ENCODE measurements around the gene NSL1. TPM values are rescaled to one million over a fixed set of nuclear protein-coding genes. Genes with fewer than 3 reads are reported as not detected.

Gene NSL1
- total and polyA plus RNA-seq, 3 donors from 2014 or later = 29.3 to 52.7 (median 50.0) TPM

DNA sequence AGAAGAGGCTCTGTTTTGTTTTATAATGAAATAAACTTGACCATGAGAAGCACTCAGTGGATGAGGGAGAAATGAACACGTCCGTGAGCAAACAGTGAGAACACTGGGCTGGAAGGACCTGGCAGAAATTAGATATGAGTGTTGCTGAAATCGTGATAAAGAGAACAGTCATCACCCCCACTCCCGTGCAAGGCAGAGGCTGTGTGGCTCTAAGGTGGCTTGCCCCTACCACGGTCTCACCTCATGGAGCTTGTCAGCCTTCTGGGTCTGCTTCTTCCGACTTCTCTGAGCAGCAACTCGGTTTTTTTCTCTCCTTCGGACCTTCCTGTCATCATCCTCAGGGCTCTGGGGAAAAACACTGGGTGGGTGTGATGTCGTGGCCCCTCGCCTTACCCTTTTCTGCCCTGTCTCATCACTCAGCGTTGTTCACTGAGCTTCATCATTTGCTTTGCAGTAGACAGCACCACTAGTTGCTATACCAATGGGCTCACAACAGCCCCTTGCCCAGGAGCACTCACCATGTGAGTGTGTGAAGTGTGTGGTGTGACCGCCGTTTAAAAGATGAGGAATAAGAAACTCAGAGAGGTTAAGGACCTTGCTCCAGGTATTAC is 94.8 kb downstream of the NSL1 start:
- no peaks in the 10 kb centered on the region for H3K36me3 ChIP-seq (ENCODE audit: low read depth, missing control alignments)
- no peaks in the 10 kb centered on the region for H3K9me3 ChIP-seq
- H3K4me1 ChIP-seq = peaks cover 4% of the 10 kb centered on the region
- 86 to 87% methylated on average over 13 of the region's 13 CpGs for WGBS, 2 donors
- intact Hi-C loops (cut with DNase I; ENCODE audit: low total_unique reads) = no loop called here
- no peak overlapping the region for H3K4me3 ChIP-seq
- no peak overlapping the region for H3K27ac ChIP-seq
- no peak for DNase-seq
- no peak for TF ChIP-seq POLR2A (IDR thresholded peaks at IDR 0.05)
- TF ChIP-seq, protein P1, sequence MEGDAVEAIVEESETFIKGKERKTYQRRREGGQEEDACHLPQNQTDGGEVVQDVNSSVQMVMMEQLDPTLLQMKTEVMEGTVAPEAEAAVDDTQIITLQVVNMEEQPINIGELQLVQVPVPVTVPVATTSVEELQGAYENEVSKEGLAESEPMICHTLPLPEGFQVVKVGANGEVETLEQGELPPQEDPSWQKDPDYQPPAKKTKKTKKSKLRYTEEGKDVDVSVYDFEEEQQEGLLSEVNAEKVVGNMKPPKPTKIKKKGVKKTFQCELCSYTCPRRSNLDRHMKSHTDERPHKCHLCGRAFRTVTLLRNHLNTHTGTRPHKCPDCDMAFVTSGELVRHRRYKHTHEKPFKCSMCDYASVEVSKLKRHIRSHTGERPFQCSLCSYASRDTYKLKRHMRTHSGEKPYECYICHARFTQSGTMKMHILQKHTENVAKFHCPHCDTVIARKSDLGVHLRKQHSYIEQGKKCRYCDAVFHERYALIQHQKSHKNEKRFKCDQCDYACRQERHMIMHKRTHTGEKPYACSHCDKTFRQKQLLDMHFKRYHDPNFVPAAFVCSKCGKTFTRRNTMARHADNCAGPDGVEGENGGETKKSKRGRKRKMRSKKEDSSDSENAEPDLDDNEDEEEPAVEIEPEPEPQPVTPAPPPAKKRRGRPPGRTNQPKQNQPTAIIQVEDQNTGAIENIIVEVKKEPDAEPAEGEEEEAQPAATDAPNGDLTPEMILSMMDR (IDR thresholded peaks at IDR 0.05) = no peak
- peaks cover 4% of the 10 kb centered on the region for H3K27me3 ChIP-seq

DNA sequence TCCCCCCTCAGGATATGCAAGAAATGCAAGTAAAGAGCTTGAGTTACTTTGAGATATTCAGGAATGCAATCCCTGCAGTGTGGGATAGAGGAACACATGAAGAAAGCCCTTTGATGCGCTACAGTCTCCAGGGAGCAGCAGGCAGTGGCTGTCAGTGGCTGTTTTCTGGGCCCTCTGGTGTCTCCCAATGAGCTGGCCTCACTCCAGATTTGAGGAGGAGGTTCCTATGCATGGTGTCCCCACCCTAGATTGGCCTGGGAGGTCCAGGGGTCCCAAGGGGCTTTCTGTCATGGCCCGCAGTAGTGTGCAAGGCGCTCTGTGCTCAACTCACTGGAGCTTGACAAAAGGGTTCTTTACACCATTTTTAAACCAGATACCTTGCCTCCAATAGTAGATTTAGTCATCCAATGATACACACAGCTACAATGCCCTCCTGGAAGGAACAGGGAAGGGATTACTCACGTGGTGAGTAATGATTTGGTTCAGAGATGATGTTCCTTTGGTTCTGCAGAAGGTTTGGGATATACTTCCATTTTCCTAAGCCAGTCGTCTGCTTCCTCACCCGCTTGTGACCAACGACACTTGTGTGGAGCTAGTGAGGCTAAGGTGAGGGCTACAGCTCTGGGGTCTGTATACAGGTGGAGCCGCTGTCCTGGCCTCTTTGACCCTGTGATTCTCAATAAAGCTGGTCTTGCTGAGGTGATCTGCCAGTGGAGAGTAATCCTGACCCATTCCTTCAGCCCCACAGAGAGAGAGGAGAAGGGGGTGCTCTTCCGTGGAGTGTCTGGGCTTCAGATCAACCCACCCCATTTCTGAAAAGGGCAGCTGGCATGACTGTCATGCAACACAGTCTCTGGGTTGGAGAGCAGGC is 98.6 kb downstream of the NSL1 start:
- Histone ChIP-seq H3K4me1 (no peaks in the 10 kb centered on the region), H3K27me3 (peaks cover 4% of the 10 kb centered on the region), H3K36me3 (ENCODE audit: low read depth, missing control alignments) (no peaks in the 10 kb centered on the region), H3K4me3 (no peak overlapping the region), H3K27ac (no peak overlapping the region), H3K9me3 (no peaks in the 10 kb centered on the region)
- no peak for DNase-seq
- WGBS, 2 donors = 92% methylated on average over 2 to 9 of the region's 9 CpGs
- TF ChIP-seq, protein P1 (IDR thresholded peaks at IDR 0.05) = no peak
- no peak for TF ChIP-seq POLR2A (IDR thresholded peaks at IDR 0.05)
- intact Hi-C loops (cut with DNase I; ENCODE audit: low total_unique reads) = no loop called here

DNA sequence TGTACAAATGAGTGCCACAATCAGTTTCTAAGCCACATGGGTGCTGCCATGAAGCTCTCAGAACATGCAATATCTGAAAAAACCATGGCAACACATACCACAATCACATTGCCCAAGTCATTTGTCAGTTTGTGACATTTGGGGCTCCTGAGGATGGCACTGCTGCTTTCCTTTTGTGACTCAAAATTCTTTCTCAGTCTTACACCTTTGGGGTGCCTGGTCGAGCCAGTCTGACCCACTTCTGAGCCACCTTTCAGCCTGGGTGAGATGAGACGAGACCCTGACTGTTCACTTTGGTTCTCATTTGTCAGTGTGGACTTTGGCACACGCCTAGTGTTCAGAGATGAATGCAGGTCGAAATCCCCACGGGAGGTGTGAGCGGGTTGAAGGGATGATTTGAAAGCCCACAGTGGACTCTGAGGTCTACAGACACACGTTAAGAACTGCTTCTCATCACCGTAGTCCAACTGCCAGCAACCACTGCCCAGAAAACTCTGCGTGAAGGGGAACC is 100.0 kb downstream of the NSL1 start:
- Histone ChIP-seq H3K9me3 (no peaks in the 10 kb centered on the region), H3K4me3 (no peak overlapping the region), H3K4me1 (no peaks in the 10 kb centered on the region), H3K27me3 (no peaks in the 10 kb centered on the region), H3K27ac (no peak overlapping the region), H3K36me3 (ENCODE audit: low read depth, missing control alignments) (no peaks in the 10 kb centered on the region)
- intact Hi-C loops (cut with DNase I; ENCODE audit: low total_unique reads) = no loop called here
- no peak for DNase-seq
- TF ChIP-seq POLR2A (IDR thresholded peaks at IDR 0.05) = no peak
- TF ChIP-seq, protein P1 (IDR thresholded peaks at IDR 0.05) = no peak
- 84 to 87% methylated on average over 9 of the region's 9 CpGs for WGBS, 2 donors

DNA sequence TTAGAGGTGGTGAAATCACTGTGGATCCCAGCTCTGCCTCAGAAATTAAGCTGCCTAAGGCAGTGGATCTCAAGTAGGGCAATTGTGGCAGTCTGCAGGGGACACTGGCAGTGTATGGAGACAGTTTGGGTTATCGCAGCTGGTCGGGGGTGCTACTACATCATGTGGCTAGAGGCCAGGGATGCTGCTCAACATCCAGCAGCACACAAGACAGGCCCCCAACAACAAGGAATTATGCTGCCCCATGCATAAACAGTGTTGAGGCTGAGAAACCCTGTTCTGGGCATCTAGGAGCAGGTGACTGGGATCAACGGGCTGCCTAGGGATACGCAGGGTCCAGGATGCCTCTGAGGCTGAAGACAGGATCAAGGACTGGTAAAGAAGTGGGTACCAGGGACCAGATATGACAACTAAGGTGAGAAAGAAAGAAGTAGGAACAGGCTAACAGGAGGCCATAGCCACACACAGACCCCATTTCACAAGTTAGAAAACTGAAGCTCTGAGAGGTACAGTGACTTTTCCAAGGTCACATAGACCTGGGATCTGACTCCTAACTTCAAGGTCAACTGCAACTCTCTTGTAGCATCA is 100.7 kb downstream of the NSL1 start:
- TF ChIP-seq, protein P1 (IDR thresholded peaks at IDR 0.05) = no peak
- intact Hi-C loops (cut with DNase I; ENCODE audit: low total_unique reads) = no loop called here
- Histone ChIP-seq H3K27ac (no peak overlapping the region), H3K27me3 (no peaks in the 10 kb centered on the region), H3K9me3 (no peaks in the 10 kb centered on the region), H3K4me3 (no peak overlapping the region), H3K4me1 (no peaks in the 10 kb centered on the region), H3K36me3 (ENCODE audit: low read depth, missing control alignments) (no peaks in the 10 kb centered on the region)
- 86 to 96% methylated on average over 3 to 4 of the region's 4 CpGs for WGBS, 2 donors
- no peak for DNase-seq

Measured in testis (tissue), 3 donors.